GM21515 (cell line): ENCODE results near the gene TRAPPC8.
"Not testable (repeated sequence)": the region's sequence is repeated elsewhere in the genome, so short reads cannot be mapped to it uniquely, and the experiment has no call there.

Experiments used
- ATAC-seq: cut with Tn5 transposase; IDR thresholded peaks from one replicate; pipeline ENCODE4 v1.9.1; 2021; ENCODE audit not compliant: unreplicated experiment

The TRAPPC8 gene, protein sequence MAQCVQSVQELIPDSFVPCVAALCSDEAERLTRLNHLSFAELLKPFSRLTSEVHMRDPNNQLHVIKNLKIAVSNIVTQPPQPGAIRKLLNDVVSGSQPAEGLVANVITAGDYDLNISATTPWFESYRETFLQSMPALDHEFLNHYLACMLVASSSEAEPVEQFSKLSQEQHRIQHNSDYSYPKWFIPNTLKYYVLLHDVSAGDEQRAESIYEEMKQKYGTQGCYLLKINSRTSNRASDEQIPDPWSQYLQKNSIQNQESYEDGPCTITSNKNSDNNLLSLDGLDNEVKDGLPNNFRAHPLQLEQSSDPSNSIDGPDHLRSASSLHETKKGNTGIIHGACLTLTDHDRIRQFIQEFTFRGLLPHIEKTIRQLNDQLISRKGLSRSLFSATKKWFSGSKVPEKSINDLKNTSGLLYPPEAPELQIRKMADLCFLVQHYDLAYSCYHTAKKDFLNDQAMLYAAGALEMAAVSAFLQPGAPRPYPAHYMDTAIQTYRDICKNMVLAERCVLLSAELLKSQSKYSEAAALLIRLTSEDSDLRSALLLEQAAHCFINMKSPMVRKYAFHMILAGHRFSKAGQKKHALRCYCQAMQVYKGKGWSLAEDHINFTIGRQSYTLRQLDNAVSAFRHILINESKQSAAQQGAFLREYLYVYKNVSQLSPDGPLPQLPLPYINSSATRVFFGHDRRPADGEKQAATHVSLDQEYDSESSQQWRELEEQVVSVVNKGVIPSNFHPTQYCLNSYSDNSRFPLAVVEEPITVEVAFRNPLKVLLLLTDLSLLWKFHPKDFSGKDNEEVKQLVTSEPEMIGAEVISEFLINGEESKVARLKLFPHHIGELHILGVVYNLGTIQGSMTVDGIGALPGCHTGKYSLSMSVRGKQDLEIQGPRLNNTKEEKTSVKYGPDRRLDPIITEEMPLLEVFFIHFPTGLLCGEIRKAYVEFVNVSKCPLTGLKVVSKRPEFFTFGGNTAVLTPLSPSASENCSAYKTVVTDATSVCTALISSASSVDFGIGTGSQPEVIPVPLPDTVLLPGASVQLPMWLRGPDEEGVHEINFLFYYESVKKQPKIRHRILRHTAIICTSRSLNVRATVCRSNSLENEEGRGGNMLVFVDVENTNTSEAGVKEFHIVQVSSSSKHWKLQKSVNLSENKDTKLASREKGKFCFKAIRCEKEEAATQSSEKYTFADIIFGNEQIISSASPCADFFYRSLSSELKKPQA (N-terminal part only)

DNA sequence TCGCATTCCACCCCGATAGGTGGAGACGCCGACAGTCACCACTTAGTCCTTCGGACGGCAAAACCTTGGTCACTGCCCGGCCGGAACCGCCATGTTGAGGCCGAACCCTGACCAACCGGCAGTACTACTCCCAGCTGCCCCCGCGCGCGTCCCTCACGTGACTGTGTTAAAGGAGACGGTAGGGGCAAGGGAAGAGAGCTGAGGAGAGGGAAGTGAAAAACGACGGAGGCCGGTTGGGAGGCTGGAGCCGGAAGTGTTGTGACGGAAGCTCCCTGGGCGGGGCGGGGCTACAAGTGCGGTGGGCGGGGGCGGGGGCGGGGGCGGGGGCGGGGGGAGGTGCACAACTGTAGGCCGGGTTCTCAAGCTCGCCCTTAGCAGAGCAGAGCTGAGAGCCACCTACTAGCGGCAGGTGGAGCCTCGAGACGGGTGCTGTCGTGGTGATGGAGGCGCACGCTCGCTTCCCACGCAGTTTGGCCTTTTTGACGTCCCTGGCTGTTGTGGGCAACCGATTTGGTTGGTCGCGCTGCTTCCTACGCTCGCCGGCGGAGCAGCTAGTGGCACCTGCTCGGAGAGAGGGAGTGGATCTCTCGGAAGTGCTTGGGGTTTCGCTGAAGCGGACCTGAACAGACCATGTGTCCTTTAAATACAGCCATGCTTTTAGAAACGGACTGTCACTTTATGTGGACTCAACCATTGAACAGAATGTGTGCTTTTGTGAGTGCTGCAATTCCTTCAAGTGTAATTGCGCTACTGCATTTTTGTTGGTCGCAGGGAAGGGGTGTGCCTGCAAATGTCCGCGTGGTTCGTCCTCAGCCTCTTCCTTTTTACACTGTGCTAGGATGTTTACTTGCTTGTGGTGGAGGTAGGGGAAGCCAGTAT, at the start of gene TRAPPC8:
Gene TRAPPC8 (minus strand): TSS at position 130 of the 879 bp plus-strand sequence. CDS start 364 bp downstream, outside the sequence.
- ATAC-seq, result peak; percentile 79

DNA sequence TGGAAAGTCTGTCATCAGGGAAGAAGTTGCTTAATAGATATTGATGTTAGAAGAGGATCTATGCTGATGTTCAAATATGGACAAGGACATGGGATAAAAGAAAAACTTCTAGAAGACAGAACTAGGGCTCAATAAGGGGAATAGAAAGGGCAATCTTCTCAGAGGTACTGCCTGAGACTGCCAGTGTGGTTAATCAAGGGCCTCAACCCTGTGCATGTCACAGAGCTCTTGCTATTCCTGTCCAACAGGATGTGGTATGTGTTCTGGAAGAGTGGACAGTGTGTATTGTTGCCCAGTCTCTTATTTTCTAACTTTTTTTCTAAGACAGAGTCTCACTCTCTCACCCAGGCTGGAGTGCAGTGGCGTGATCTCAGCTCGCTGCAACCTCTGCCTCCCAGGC, 47.9 kb upstream of the TRAPPC8 start:
- ATAC-seq, result peak; percentile 92

DNA sequence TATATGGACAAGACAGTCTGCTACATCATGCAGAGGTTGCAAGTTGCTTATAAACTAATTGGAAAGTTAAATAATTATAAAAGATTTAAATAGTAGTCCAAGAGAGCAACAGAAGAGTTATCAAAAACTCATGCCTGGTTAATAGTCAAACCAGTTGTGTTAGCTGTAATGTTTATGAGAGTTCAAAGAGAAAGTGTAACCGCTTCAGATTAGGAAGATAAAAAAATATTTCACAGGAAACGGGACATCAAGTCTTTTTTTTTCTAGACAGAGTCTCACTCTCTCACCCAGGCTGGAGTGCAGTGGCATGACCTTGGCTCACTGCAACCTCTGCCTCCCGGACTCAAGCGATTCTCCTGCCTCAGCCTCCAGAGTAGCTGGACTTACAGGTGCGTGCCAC, 41.0 kb upstream of the TRAPPC8 start:
- ATAC-seq, result no peak

DNA sequence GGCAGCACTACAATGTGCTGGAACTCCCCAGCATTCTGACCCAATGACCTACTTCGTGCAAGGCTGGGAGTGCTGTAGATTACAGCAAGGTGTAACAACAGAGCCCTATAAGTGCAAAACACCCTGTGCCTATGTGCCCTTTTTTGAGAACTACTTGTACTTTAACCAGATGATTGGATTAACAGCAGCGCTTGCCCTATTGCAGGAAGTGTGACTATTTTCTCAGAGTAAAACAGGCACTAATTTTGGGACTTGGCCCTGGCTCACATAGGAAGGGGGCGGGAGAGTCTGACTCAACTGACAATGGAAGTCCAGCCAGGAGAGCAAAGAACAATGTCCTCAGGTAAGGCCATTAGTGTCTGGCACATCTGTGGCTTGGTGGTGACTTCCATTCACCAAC, 40.1 kb upstream of the TRAPPC8 start:
- ATAC-seq, result no peak

DNA sequence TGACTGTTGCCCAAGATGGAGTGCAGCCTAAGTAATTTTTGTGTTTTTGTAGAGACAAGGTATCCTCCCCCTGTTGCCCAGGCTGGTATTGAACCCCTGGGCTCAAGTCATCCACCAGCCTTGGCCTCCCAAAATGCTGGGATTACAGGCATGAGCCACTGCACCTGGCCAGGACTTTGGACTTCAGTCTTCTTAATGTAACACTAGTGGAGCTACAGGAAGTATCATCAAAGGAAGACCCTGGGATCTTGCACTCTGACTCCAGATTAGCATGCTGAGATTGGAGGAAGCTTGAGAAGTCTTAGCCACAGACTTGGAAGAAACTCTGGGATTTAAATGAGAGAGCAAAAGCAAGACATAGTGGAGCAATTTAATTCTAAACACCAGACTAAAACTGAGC, 37.9 kb upstream of the TRAPPC8 start:
- ATAC-seq, result no peak

DNA sequence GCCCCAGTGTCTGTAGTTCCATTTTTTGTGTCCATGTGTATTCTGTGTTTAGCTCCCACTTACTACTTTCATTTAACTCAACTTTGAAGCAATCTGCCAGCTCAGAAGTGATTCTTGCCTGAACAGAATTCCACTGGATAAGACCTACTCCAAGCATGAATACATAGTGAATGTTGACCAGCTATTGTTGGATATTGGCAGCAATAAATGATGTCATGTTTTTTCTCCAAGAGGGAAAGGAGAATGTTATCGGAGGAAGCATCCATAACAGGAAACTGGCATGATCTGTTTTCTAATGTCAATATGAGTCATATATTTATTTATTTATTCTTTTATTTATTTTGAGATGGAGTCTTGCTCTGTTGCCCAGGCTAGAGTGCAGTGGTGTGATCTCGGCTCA, 36.8 kb upstream of the TRAPPC8 start:
- ATAC-seq, result no peak

DNA sequence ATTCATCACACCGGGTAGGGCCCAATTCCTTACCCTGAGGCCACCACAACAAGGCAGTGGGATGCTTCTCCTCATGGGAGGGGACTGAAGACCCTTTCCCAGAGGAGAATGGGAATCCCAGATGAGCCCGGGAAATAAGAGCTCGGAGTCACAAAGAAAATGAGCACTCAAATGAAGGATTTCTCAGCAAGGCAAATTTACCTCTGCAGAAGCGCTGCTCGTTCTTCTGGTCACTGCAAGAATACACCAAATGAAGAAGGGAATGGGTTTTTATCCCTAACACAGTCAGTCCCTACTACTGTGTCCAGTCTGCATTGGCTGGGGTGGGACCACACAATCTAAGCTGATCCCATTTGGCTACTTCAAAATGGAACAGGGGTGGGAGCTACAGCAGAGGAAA, 35.7 kb upstream of the TRAPPC8 start:
- ATAC-seq, result no peak

DNA sequence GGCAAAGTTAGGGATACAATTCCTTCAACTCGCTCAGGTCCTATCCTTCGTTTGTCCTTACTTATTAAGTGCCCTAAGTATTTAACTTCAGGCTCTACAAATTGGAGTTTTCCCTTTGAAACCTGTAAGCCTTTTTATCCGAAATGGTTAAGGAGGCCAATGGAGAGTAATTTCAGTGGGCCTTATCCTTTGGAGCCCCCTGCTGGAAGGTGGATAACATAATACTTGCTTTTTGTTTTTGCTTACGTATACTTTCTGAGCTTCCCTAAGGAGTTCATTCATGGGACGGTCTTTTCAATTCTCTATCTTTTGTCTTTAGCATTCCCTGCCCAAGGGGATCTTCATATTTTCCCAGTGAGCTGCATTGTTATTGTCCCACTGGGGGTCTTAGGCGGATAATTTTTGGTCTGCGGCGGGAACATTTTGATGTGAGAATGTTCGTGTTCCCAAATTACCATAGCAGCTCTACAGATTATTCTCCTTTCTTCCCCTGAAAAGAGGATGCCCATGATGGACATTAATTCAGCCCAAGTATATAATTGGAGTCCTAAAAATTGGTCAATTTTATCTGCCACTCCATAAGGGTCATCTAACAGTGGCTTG, 34.4 kb upstream of the TRAPPC8 start:
- no peak for ATAC-seq

DNA sequence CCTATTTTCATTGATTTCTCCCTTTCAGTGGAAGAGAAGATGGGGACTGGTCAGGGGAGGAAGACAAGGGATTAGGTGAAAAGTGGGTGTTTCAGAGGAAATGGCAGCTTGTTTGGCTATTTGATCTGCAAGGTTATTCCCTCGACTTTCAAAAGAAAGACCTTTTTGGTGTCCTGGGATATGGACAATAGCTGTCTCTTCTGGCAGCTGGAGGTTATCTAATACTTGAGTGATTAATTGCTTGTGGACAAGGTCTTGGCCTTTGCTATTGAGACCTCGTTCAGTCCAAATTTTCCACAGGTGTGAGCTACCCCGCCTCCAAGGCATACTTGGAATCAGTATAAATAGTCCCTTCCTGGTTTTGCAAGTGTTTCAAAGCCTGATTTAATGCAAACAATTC, 33.3 kb upstream of the TRAPPC8 start:
- no peak for ATAC-seq

DNA sequence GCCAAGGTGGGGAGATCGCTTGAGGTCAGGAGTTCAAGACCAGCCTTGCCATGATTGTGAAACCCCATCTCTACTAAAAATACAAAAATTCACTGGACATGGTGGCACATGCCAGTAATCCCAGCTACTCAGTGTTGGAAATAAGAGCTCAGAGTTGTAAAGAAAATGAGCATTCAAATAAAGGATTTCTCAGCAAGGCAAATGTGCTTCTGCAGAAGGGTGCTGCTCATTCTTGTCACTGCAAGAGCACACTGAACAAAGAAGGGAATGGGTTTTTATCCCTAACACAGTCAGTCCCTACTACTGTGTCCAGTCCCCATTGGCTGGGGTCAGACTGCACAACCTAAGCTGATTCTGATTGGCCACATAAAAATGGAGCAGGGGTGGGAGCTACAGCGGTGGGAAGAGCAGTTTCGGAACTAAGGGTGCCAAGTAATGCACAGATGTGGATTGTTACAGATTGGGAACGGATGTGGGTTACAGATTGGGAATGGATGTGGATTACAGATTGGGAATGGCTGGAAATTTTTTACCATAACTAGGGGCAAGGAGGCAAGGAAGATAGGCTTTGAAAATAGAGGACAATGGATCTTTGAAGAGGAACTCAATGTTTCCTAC, 31.1 kb upstream of the TRAPPC8 start:
- ATAC-seq, result no peak

DNA sequence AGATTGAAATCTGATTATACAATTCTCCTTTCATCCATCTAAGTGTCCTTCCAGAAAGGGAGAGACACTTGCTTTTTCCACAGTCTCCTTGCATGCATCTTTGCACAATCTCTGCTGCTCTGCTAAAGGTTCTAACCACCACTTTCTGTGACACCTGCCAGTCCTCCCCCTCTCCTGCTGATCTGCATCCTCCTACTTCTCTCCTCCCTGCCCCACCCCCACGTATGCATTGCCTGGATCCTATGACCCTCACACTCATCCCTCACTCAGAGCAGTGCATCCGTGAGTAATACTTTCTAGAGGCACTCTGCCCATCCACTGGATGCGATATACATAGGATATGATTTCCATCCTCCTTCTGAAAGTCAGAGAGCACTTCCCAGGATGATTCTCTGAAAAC, 27.7 kb upstream of the TRAPPC8 start:
- no peak for ATAC-seq

DNA sequence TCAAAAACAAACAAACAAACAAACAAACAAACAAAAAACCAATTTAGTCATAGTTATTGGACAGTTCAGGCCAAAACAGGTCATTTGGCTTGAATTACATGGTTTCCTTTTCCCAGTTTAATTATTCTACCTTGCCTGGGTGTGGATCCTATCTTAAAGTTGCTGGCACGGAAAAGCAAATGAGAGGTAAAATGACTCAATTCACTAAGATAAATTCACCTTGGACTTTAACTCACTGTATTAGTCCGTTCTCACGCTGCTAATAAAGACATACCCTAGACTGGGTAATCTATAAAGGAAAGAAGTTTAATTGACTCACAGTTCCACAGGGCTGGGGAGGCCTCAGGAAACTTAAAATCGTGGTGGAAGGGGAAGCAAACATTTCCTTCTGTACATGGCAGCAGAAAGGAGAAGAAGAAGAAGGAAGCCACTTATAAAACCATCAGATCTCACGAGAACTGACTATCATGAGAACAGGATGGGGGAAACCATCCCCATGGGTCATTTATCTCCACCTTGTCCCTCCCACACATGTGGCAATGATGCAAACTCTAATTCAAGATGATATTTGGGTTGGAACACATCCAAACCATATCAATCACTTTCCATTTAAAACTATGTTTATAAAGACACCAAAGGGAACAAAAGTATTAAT, 22.5 kb upstream of the TRAPPC8 start:
- ATAC-seq, result no peak

DNA sequence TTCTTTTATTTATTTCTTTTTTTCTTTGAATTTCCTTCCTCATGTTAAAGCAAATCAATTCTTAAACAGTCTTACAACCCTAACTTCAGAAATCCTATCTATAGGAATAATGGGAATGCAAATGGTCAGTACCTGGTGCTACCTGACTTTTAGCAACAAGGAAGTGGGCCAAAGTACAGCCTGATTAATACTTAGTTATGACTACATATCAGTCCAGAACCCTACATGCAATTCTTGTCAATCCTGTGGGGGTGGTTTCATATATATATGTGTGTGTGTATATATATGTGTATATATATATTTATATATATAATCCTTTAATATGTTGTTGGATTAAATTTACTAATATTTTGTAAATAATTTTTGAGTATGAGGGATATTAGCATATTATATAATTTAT, 14.8 kb upstream of the TRAPPC8 start:
- no peak for ATAC-seq

DNA sequence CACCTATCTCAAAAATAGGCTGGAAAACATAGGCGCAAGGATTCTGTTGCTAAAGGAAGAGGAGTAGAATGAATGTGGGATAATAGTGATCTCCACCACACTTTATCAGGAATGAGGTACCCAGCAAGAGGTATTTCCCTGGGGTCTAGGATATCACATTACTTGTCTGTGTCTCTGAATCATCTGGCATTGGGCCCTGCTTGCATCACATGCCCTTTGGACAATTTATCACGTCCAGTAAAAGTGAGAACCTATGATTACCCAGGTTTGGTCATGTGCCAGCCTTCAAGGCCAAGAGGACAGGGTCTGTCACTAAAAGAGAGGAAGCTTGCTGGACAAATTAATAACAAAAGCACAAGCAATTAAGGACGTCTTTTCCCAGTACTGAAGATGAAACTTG, 11.4 kb upstream of the TRAPPC8 start:
- ATAC-seq, result no peak

DNA sequence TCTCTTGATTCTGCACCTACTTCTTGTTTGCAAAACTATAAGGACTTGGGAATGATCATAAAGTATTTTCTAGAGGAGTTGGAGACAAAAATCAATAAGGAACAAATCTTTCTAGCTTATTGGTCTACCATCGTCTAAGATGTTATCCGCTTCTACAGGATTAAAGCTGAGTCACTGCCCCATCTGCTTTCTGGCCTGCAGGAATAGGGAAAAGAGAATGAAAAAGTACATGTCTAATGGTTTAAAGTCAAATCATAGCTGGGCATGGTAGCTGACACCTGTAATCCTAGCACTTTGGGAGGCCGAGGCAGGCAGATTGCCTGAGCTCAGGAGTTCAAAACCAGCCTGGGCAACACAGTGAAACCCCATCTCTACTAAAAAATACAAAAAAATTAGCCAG, 10.8 kb upstream of the TRAPPC8 start:
- ATAC-seq, result not testable (repeated sequence)

DNA sequence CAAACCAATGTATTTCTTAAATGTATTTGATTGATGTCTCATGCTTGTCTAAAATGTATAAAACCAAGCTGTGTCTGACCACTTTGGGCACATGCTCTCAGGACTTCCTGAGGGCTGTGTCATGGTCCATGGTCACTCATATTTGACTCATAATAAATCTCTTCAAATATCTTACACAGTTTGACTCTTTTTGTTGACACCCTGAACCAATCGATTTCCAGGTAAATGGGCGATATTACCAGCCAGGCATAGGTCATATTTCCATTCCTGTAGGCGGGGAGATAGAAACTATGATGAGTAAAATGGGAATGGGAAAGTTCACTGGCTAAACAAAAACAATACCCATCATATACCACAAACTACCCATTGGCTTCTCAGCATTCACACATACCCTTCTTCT, 9.3 kb upstream of the TRAPPC8 start:
- ATAC-seq, result no peak

DNA sequence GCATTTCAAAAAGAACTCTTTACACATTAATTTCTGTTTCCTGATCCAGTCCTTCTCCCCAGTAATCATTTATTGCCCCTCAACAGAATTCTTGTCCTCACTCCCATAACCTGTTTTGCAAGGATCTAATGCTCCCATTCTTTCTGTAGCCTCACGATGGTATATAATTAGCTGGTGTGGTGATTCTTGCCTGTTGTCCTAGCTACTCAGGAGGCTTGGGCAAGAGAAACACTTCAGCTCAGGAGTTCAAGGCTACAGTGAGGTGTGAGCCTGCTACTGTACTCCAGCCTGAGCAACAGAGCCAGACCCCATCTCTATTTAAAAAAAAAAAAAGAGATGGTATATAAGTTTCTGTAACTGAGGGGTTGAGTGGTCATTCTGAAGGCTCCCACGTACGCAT, 7.7 kb upstream of the TRAPPC8 start:
- no peak for ATAC-seq

DNA sequence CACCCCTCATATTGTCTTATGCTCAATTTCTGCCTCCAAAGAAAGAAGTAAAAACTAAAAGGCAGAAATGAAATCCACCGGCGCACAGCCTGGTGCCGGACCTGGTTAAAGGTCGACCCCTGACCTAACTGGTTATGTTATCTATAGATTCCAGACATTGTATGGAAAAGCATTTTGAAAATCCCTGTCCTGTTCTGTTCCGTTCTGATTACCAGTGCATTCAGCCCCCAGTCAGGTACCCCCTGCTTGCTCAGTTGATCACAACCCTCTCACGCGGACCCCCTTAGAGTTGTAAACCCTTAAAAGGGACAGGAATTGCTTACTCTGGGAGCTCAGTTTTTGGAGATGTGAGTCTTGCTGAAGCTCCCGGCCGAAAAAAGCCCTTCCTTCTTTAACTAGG, 5.4 kb upstream of the TRAPPC8 start:
- not testable (repeated sequence) for ATAC-seq
